Fibroblast of mammary gland (primary cell): ENCODE measurements around the gene ZNF804B.

Experiments
- DNase-seq: peaks from one replicate; pipeline ENCODE4 v3.0.0-alpha.2; 2010; ENCODE audit warnings: low read depth
- H3K4me3 ChIP-seq: 2 replicates; pipeline ENCODE4 v1.5.1; 2011; ENCODE audit warnings: low read depth, mild to moderate bottlenecking, low read length, moderate library complexity; ENCODE audit not compliant: control insufficient read depth
- CTCF ChIP-seq: conservative IDR thresholded peaks from 2 replicates; pipeline ENCODE4 v1.5.1; 2011; ENCODE audit warnings: low read depth, low read length, inconsistent platforms; ENCODE audit not compliant: control insufficient read depth, insufficient read depth

Gene ZNF804B

GRCh38 chr7:88787777-88788176 is 28.3 kb downstream of the ZNF804B start:
- no peak for TF ChIP-seq CTCF
- DNase-seq, result no peak

GRCh38 chr7:88789480-88790064 is 30.1 kb downstream of the ZNF804B start:
- H3K4me3 ChIP-seq, result no peak overlapping the region
- DNase-seq, result peak; percentile 33
- TF ChIP-seq CTCF, result peak; percentile 46

More at GRCh38 chr7:88787777-88788176, 28.3 kb downstream of the ZNF804B start:
- no peak overlapping the region for H3K4me3 ChIP-seq

- no peak for DNase-seq
- no peak for TF ChIP-seq CTCF
These were observed 32.4 kb downstream of the ZNF804B start for GRCh38 chr7:88791891-88792290.

GRCh38 chr7:88792361-88792760 is 32.9 kb downstream of the ZNF804B start:
- DNase-seq, result no peak
- no peak for TF ChIP-seq CTCF
- H3K4me3 ChIP-seq, result no peak overlapping the region

More at GRCh38 chr7:88791891-88792290, 32.4 kb downstream of the ZNF804B start:
- H3K4me3 ChIP-seq, result no peak overlapping the region

- DNase-seq, result no peak
- H3K4me3 ChIP-seq, result no peak within 1 kb of the TSS
- no peak for TF ChIP-seq CTCF
These were observed 36.1 kb downstream of the ZNF804B start, which contains the start of gene TEX47 for GRCh38 chr7:88795553-88795952. TSS of gene TEX47 (minus strand) at chr7:88795737. CDS start at chr7:88794942, 795 bp downstream.

GRCh38 chr7:88801046-88801445 is 41.5 kb downstream of the ZNF804B start:
- TF ChIP-seq CTCF, result no peak

GRCh38 chr7:88806280-88807037 is 47.0 kb downstream of the ZNF804B start:
- no peak for TF ChIP-seq CTCF
- DNase-seq, result no peak
- no peak overlapping the region for H3K4me3 ChIP-seq

More at GRCh38 chr7:88801046-88801445, 41.5 kb downstream of the ZNF804B start:
- H3K4me3 ChIP-seq, result no peak overlapping the region
- no peak for DNase-seq
